Esophagus mucosa (tissue), 1 donor: ENCODE results near the gene C5. TPM values are rescaled to one million over a fixed set of nuclear protein-coding genes. Genes with fewer than 3 reads are reported as not detected.

Experiments
- ATAC-seq: fragments of 200-7000 bp; cut with Tn5 transposase; one replicate; pipeline ENCODE4 v1.9.1; 2020
- total RNA-seq: library from RNA; stranded (reverse); gene quantifications from one replicate; pipeline ENCODE4 v1.2.4, GENCODE V29; 2023
- donor health status: DM: yes; HTN: yes; CAD: no.

Gene C5
- total RNA-seq, 1 donor from 2014 or later = 3.1 TPM

- no peak for ATAC-seq
Measured at GRCh38 chr9:120923620-120924328, 126.3 kb downstream of the C5 start.

GRCh38 chr9:120922404-120923195 lies 127.5 kb downstream of the C5 start:
- no peak for ATAC-seq

GRCh38 chr9:120921661-120922181 lies 128.4 kb downstream of the C5 start:
- no peak for ATAC-seq

GRCh38 chr9:120920806-120921178 lies 129.3 kb downstream of the C5 start:
- ATAC-seq = no peak

- no peak for ATAC-seq
Measured at GRCh38 chr9:120919843-120920805, 130.0 kb downstream of the C5 start.

- ATAC-seq = peak; percentile 34
Measured at GRCh38 chr9:120918931-120919842, 130.9 kb downstream of the C5 start.

- no peak for ATAC-seq
Measured at GRCh38 chr9:120917929-120918762, 131.9 kb downstream of the C5 start.

- no peak for ATAC-seq
Measured at GRCh38 chr9:120916991-120917880, 132.8 kb downstream of the C5 start.

- no peak for ATAC-seq
Measured at GRCh38 chr9:120916588-120916987, 133.5 kb downstream of the C5 start.

GRCh38 chr9:120915854-120916470 lies 134.1 kb downstream of the C5 start:
- no peak for ATAC-seq

- ATAC-seq = no peak
Measured at GRCh38 chr9:120914953-120915352, 135.1 kb downstream of the C5 start.

- no peak for ATAC-seq
Measured at GRCh38 chr9:120914396-120914795, 135.7 kb downstream of the C5 start.

- ATAC-seq = no peak
Measured at GRCh38 chr9:120913647-120914264, 136.3 kb downstream of the C5 start.

- ATAC-seq = no peak
Measured at GRCh38 chr9:120912958-120913646, 137.0 kb downstream of the C5 start.

GRCh38 chr9:120911295-120911837 lies 138.7 kb downstream of the C5 start:
- ATAC-seq = no peak

- ATAC-seq = peak; percentile 65
Measured at GRCh38 chr9:120910643-120911042, 139.4 kb downstream of the C5 start.

GRCh38 chr9:120909904-120910303 lies 140.2 kb downstream of the C5 start:
- ATAC-seq = peak; percentile 57
